HepG2 (cell line): ENCODE measurements around the gene HOXA7. TPM values are rescaled to one million over a fixed set of nuclear protein-coding genes. Genes with fewer than 3 reads are reported as not detected.
A peak's percentile ranks its signal among the peaks of the same experiment; 100 is the strongest.

Experiments
- ATAC-seq: fragments of 200-7000 bp; cut with Tn5 transposase; 3 replicates; pipeline ENCODE4 v1.9.1; 2020; ENCODE audit warnings: mild to moderate bottlenecking, moderate library complexity
- BruUV-seq: library from RNA; stranded (reverse); fragments of 400-500 nt; replicated peaks from 2 replicates; lab custom pipeline; 2021; lab: Mats Ljungman, UMichigan
- CTCF ChIA-PET: fragments of 300-600 bp; formaldehyde crosslinking; extraction: SDS; loops from one replicate; lab custom pipeline; 2021; ENCODE audit warnings: low total read pairs, inconsistent platforms, low intra/inter-chr PET ratio; lab: Yijun Ruan, JAX
- POLR2A ChIA-PET: fragments of 350-600 bp; sonication (Branson Sonifier 250); formaldehyde crosslinking; loops from one replicate; lab custom pipeline; 2020; ENCODE audit warnings: antibody characterized with exemption, inconsistent platforms; lab: Yijun Ruan, JAX
- DNase-seq: peaks from one replicate; pipeline ENCODE4 v3.0.0-alpha.2; 2015; ENCODE audit warnings: low spot score
- FAIRE-seq: peaks from 3 replicates; lab custom pipeline; 2011; peaks lifted over from hg19 to GRCh38; lab: Jason Lieb, UNC
- H2AFZ ChIP-seq: one replicate; pipeline ENCODE4 v1.6.1; 2011; ENCODE audit warnings: low read length, inconsistent platforms
- H3K27ac ChIP-seq: fragments of 300-600 bp; 3 replicates; pipeline ENCODE4 v1.8.0; 2011; ENCODE audit warnings: mixed run types, mild to moderate bottlenecking, mixed read lengths, low read length, inconsistent platforms; ENCODE audit not compliant: insufficient read depth; ENCODE audit errors: extremely low read length
- H3K27me3 ChIP-seq, 2 experiments: fragments of 200-600 bp in 1 of 2; 2 replicates in 1 of 2; 3 replicates in 1 of 2; pipeline versions ENCODE4 v1.6.0 to v1.8.0; 2011; ENCODE audit warnings: low read length in 2 of 2, mild to moderate bottlenecking in 2 of 2, moderate library complexity in 2 of 2, inconsistent platforms in 1 of 2; ENCODE audit not compliant: insufficient read depth in 2 of 2, control insufficient read depth in 1 of 2
- H3K36me3 ChIP-seq, 2 experiments: fragments of 200-600 bp in 1 of 2; replicated peaks in 1 of 2; 2 replicates in 1 of 2; 3 replicates in 1 of 2; pipeline versions ENCODE4 v1.5.1 to v1.8.0; 2011; ENCODE audit warnings: low read length in 2 of 2, inconsistent platforms in 1 of 2; ENCODE audit not compliant: insufficient read depth in 2 of 2, control insufficient read depth in 1 of 2
- H3K4me1 ChIP-seq: 2 replicates; pipeline ENCODE4 v1.5.1; 2012; ENCODE audit warnings: low read length, inconsistent platforms; ENCODE audit not compliant: insufficient read depth
- H3K4me2 ChIP-seq: 2 replicates; pipeline ENCODE4 v1.6.0; 2011; ENCODE audit warnings: low read depth, low read length, inconsistent platforms
- H3K4me3 ChIP-seq, 3 experiments: fragments of 200-600 bp in 1 of 3; sonication (generic), shearing (Covaris generic) in 1 of 3; replicated peaks in 1 of 3; 2 replicates each; pipeline ENCODE4 v1.5.1; 2011 to 2016; ENCODE audit warnings: low read length in 3 of 3, inconsistent platforms in 2 of 3, low read depth in 2 of 3, mild to moderate bottlenecking in 2 of 3, control low read depth in 1 of 3, mixed read lengths in 1 of 3; ENCODE audit not compliant: insufficient read depth in 1 of 3
- H3K79me2 ChIP-seq: one replicate; pipeline ENCODE4 v1.6.1; 2011; ENCODE audit warnings: low read length, inconsistent platforms; ENCODE audit not compliant: insufficient read depth
- H3K9ac ChIP-seq: 2 replicates; pipeline ENCODE4 v1.6.0; 2011; ENCODE audit warnings: mild to moderate bottlenecking, low read depth, low read length, inconsistent platforms; ENCODE audit not compliant: insufficient read depth
- H3K9me3 ChIP-seq: 2 replicates; pipeline ENCODE4 v1.5.1; 2012; ENCODE audit warnings: mild to moderate bottlenecking, low read length
- H4K20me1 ChIP-seq: 2 replicates; pipeline ENCODE4 v1.6.0; 2011; ENCODE audit warnings: inconsistent platforms, mild to moderate bottlenecking, low read length, moderate library complexity; ENCODE audit not compliant: insufficient read depth
- CHD4 ChIP-seq: fragments of 200-600 bp; sonication (generic); IDR thresholded peaks from 2 replicates; pipeline ENCODE4 v1.7.0; 2017; ENCODE audit warnings: mild to moderate bottlenecking, low read length, borderline replicate concordance
- NFKBIZ ChIP-seq: IDR thresholded peaks from 2 replicates; pipeline ENCODE4 v1.6.1; 2018; ENCODE audit warnings: missing genetic modification reagents, missing compliant biosample characterization
- SAFB2 ChIP-seq: sonication (generic); formaldehyde crosslinking; IDR thresholded peaks from 2 replicates; pipeline ENCODE4 v1.5.1; 2020; ENCODE audit warnings: missing genetic modification reagents, low read depth, mild to moderate bottlenecking, borderline replicate concordance
- SOX13 ChIP-seq, 3 experiments: fragments of 450-650 bp in 1 of 3; sonication (generic) in 1 of 3; formaldehyde crosslinking in 1 of 3; IDR thresholded peaks in 2 of 3; conservative IDR thresholded peaks in 1 of 3; 2 replicates each; pipeline versions ENCODE4 v1.5.0 to v1.6.1; 2016 to 2020; ENCODE audit warnings: antibody characterized with exemption in 1 of 3, mild to moderate bottlenecking in 1 of 3, missing compliant biosample characterization in 1 of 3, missing genetic modification reagents in 1 of 3, moderate library complexity in 1 of 3
- STAG1 ChIP-seq: sonication (generic); formaldehyde crosslinking; IDR thresholded peaks from 2 replicates; pipeline ENCODE4 v1.4.0; 2020; ENCODE audit warnings: missing genetic modification reagents
- TOPORS ChIP-seq: sonication (generic); formaldehyde crosslinking; IDR thresholded peaks from 2 replicates; pipeline ENCODE4 v1.8.0; 2023; ENCODE audit warnings: mild to moderate bottlenecking, missing genetic modification reagents
- ZBTB8A ChIP-seq: sonication (generic); formaldehyde crosslinking; IDR thresholded peaks from 2 replicates; pipeline ENCODE4 v1.4.0; 2020; ENCODE audit warnings: mild to moderate bottlenecking, low read depth, missing genetic modification reagents, borderline replicate concordance
- ZFP62 ChIP-seq: sonication (generic); formaldehyde crosslinking; IDR thresholded peaks from 2 replicates; pipeline ENCODE4 v1.4.0; 2020; ENCODE audit warnings: missing genetic modification reagents
- ZNF17 ChIP-seq: sonication (generic); formaldehyde crosslinking; IDR thresholded peaks from 2 replicates; pipeline ENCODE4 v1.5.0; 2020; ENCODE audit warnings: mild to moderate bottlenecking, missing genetic modification reagents
- ZNF224 ChIP-seq: sonication (generic); formaldehyde crosslinking; IDR thresholded peaks from 2 replicates; pipeline ENCODE4 v1.5.0; 2020; ENCODE audit warnings: mild to moderate bottlenecking, missing genetic modification reagents
- ZNF264 ChIP-seq: sonication (generic); formaldehyde crosslinking; IDR thresholded peaks from 2 replicates; pipeline ENCODE4 v1.4.0; 2020; ENCODE audit warnings: missing genetic modification reagents
- ZNF562 ChIP-seq: sonication (generic); formaldehyde crosslinking; IDR thresholded peaks from 2 replicates; pipeline ENCODE4 v1.8.0; 2022; ENCODE audit warnings: missing genetic modification reagents, borderline replicate concordance
- ZNF598 ChIP-seq: sonication (generic); formaldehyde crosslinking; IDR thresholded peaks from 2 replicates; pipeline ENCODE4 v1.5.1; 2020; ENCODE audit warnings: mild to moderate bottlenecking, missing genetic modification reagents, borderline replicate concordance
- ZNF660 ChIP-seq: sonication (generic); formaldehyde crosslinking; IDR thresholded peaks from 2 replicates; pipeline ENCODE4 v1.5.1; 2020; ENCODE audit warnings: mild to moderate bottlenecking, low read depth, missing genetic modification reagents, borderline replicate concordance
- ZSCAN31 ChIP-seq: sonication (generic); formaldehyde crosslinking; IDR thresholded peaks from 2 replicates; pipeline ENCODE4 v1.5.0; 2020; ENCODE audit warnings: low read depth, mild to moderate bottlenecking, missing genetic modification reagents
- WGBS: methylation state at CpG from one replicate; pipeline ENCODE4 v1.1.6; 2017; ENCODE audit warnings: low lambda C conversion rate; 5-methylcytosine and 5-hydroxymethylcytosine counted together
- in situ Hi-C: cut with HindIII; loops from 2 replicates; pipeline ENCODE4 v1.10.0; 2017; ENCODE audit warnings: low pct_unique_long_range_greater_than_20kb; ENCODE audit not compliant: extremely low pct_ligation_motif_present
- intact Hi-C: fragments of 100-400 bp; cut with micrococcal nuclease; formaldehyde crosslinking; loops from one replicate; pipeline ENCODE4 v1.10.0; 2022; ENCODE audit not compliant: unreplicated experiment
- polyA plus RNA-seq, 8 experiments: library from polyadenylated mRNA; depleted of rRNA in 3 of 8; stranded (reverse) in 7 of 8; unstranded in 1 of 8; fragments of >200 nt; fragmentation: Illumina TruSeq in 4 of 8; extraction: Trizol in 4 of 8; gene quantifications; 2 replicates each; pipeline versions ENCODE4 v1.2.1 to v1.2.3, GENCODE V29; 2011 to 2016; ENCODE audit warnings: low read depth in 4 of 8, missing spikeins in 1 of 8, mixed read lengths in 1 of 8; ENCODE audit not compliant: insufficient read depth in 1 of 8
- total RNA-seq, 5 experiments: library from RNA; depleted of rRNA; stranded (reverse); fragments of >200 nt; fragmentation: Illumina TruSeq; extraction: Trizol; gene quantifications; 2 replicates each; pipeline ENCODE4 v1.2.3, GENCODE V29; 2016; ENCODE audit warnings: low read depth in 1 of 5
- TF ChIP-seq, protein P1 (sequence below): IDR thresholded peaks from 2 replicates; pipeline ENCODE4 v1.4.0; 2020; ENCODE audit warnings: mild to moderate bottlenecking, missing genetic modification reagents
- TF ChIP-seq, protein P2 (sequence below): sonication (generic); formaldehyde crosslinking; IDR thresholded peaks from 2 replicates; pipeline ENCODE4 v1.8.1; 2023; ENCODE audit warnings: mild to moderate bottlenecking, missing genetic modification reagents, borderline replicate concordance
- TF ChIP-seq, protein P3 (sequence below): sonication (generic); formaldehyde crosslinking; IDR thresholded peaks from 2 replicates; pipeline ENCODE4 v1.8.0; 2022; ENCODE audit warnings: mild to moderate bottlenecking, missing genetic modification reagents, moderate library complexity

Gene HOXA7
- total and polyA plus RNA-seq, 2 of the 13 experiments (the other 11 are each of a cell fraction or from before 2014, with no cell fraction given), result 0.05 TPM; not detected in 1

DNA sequence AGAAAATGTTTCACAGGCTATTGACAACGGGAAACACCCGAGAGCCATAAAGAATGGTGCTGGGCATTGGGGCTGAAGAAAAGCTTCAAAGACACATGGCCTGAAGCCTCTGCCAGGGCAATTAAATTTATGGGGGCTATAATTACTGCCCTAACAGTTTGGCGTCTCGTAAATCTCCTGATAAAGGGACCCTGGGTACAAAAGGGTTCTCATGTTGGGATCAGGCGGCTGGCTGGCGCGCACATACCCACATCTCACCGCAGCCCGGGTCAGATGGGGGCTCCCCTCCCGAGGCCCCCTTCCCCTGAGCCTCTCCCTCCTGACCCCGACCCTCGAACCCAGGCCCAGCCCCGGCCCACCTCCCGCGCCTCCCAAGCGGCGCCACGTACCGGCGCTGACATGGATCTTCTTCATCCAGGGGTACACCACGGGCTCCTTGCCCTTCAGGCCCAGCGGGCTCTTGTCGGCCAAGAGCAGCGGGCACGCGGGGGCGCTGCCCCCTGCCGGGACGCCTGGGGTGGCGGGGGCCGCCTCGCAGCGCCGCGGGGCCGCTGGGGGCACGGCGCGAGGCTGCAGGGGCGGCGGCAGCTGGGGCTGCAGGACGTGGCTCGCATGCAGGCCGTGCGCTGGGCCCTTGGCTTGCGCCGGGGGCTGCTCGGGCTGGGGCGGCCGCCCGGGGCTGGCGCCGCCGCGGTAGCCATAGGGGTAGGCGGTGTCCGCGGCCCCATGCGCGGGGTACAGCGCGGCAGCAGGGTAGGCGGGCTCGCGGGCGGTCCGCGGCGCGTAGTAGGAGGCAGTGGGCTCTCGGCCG, 26.5 kb downstream of the HOXA7 start:
- CTCF ChIA-PET, result interaction anchor here (1.3 kb wide), 1 partner anchor 443 kb away, joined by 3 read pairs; no protein-coding TSS in a partner anchor
- Histone ChIP-seq H3K27ac (peak overlapping the region; percentile 73), H2AFZ (no peak overlapping the region)
- TF ChIP-seq, protein P1, sequence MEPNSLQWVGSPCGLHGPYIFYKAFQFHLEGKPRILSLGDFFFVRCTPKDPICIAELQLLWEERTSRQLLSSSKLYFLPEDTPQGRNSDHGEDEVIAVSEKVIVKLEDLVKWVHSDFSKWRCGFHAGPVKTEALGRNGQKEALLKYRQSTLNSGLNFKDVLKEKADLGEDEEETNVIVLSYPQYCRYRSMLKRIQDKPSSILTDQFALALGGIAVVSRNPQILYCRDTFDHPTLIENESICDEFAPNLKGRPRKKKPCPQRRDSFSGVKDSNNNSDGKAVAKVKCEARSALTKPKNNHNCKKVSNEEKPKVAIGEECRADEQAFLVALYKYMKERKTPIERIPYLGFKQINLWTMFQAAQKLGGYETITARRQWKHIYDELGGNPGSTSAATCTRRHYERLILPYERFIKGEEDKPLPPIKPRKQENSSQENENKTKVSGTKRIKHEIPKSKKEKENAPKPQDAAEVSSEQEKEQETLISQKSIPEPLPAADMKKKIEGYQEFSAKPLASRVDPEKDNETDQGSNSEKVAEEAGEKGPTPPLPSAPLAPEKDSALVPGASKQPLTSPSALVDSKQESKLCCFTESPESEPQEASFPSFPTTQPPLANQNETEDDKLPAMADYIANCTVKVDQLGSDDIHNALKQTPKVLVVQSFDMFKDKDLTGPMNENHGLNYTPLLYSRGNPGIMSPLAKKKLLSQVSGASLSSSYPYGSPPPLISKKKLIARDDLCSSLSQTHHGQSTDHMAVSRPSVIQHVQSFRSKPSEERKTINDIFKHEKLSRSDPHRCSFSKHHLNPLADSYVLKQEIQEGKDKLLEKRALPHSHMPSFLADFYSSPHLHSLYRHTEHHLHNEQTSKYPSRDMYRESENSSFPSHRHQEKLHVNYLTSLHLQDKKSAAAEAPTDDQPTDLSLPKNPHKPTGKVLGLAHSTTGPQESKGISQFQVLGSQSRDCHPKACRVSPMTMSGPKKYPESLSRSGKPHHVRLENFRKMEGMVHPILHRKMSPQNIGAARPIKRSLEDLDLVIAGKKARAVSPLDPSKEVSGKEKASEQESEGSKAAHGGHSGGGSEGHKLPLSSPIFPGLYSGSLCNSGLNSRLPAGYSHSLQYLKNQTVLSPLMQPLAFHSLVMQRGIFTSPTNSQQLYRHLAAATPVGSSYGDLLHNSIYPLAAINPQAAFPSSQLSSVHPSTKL (CRISPR knock-in tag), result no peak
- TF ChIP-seq ZNF264 (CRISPR knock-in tag), result no peak
- no peak for TF ChIP-seq CHD4
- no peak for TF ChIP-seq ZNF17 (CRISPR knock-in tag)
- TF ChIP-seq TOPORS (CRISPR knock-in tag), result no peak
- TF ChIP-seq NFKBIZ (CRISPR knock-in tag), result no peak
- TF ChIP-seq, protein P2, sequence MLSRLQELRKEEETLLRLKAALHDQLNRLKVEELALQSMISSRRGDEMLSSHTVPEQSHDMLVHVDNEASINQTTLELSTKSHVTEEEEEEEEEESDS, result no peak
- TF ChIP-seq STAG1 (CRISPR knock-in tag), result peak; percentile 40
- no peak for TF ChIP-seq ZNF660 (CRISPR knock-in tag)
- no peak for TF ChIP-seq ZNF224 (CRISPR knock-in tag)
- no peak for TF ChIP-seq SOX13 (IDR thresholded peaks at IDR 0.05)
- no peak for TF ChIP-seq SOX13 (CRISPR knock-in tag; conservative IDR thresholded peaks at IDR 0.05 in 1 of 2, IDR thresholded peaks at IDR 0.05 in 1 of 2)
- no peak for TF ChIP-seq ZNF598 (CRISPR knock-in tag)
- TF ChIP-seq ZFP62 (CRISPR knock-in tag), result no peak
- TF ChIP-seq SAFB2 (CRISPR knock-in tag), result no peak
- TF ChIP-seq ZSCAN31 (CRISPR knock-in tag), result no peak
- no peak for TF ChIP-seq ZBTB8A (CRISPR knock-in tag)
- TF ChIP-seq ZNF562, result peak; percentile 44; the same call in 1 of the 2 replicates
- TF ChIP-seq, protein P3, sequence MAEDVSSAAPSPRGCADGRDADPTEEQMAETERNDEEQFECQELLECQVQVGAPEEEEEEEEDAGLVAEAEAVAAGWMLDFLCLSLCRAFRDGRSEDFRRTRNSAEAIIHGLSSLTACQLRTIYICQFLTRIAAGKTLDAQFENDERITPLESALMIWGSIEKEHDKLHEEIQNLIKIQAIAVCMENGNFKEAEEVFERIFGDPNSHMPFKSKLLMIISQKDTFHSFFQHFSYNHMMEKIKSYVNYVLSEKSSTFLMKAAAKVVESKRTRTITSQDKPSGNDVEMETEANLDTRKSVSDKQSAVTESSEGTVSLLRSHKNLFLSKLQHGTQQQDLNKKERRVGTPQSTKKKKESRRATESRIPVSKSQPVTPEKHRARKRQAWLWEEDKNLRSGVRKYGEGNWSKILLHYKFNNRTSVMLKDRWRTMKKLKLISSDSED (CRISPR knock-in tag), result no peak

More for the DNA sequence above, 26.5 kb downstream of the HOXA7 start:
- Histone ChIP-seq H3K79me2 (no peaks in the 10 kb centered on the region), H4K20me1 (no peaks in the 10 kb centered on the region), H3K4me3 (peak overlapping the region; percentile 62 to 88 (median 69)), H3K36me3 (peaks cover 0 to 3% of the 10 kb centered on the region in 2 experiments; a peak in 1 of 5 replicates), H3K4me2 (peak overlapping the region; percentile 75), H3K4me1 (peaks cover 90% of the 10 kb centered on the region), H3K27me3 (no peaks in the 10 kb centered on the region), H3K9me3 (no peaks in the 10 kb centered on the region), H3K9ac (peak overlapping the region; percentile 81)
- no TSS peak for BruUV-seq
- no peak for FAIRE-seq
- ATAC-seq, result peak; percentile 68
- WGBS, result 6% methylated on average over 18 of the region's 72 CpGs
- POLR2A ChIA-PET, result interaction anchor here (0.9 to 5.0 kb wide), 10 partner anchors 9 to 441 kb away, joined by 3 to 118 read pairs (median 4); partner anchors contain the start of genes HOXA5 and SKAP2
- in situ Hi-C loops, result no loop called here
- DNase-seq, result peak; percentile 35
- intact Hi-C loops, result loop anchor here (1.0 to 5.0 kb wide), 2 partner anchors 8 to 163 kb away; no protein-coding TSS in a partner anchor
